HG02885 (cell line): ENCODE results near the gene TCOF1.
"Not testable (repeated sequence)": the region's sequence is repeated elsewhere in the genome, so short reads cannot be mapped to it uniquely, and the experiment has no call there.

ENCODE experiments used
- ATAC-seq: cut with Tn5 transposase; IDR thresholded peaks from one replicate; pipeline ENCODE4 v1.9.1; 2021; ENCODE audit warnings: mild to moderate bottlenecking; ENCODE audit not compliant: unreplicated experiment, poor library complexity

TCOF1 gene

GRCh38 chr5:150413176-150413901 is 55.8 kb downstream of the TCOF1 start:
- no peak for ATAC-seq

GRCh38 chr5:150413902-150414790 is 56.6 kb downstream of the TCOF1 start:
- ATAC-seq, result not testable (repeated sequence)

- peak; percentile 60 for ATAC-seq
These were observed 62.3 kb downstream of the TCOF1 start for GRCh38 chr5:150419630-150420270.

GRCh38 chr5:150422075-150422474 is 64.6 kb downstream of the TCOF1 start:
- ATAC-seq, result no peak

- ATAC-seq, result no peak
These were observed 65.3 kb downstream of the TCOF1 start for GRCh38 chr5:150422758-150423157.

GRCh38 chr5:150426165-150426564 is 68.7 kb downstream of the TCOF1 start:
- not testable (repeated sequence) for ATAC-seq

GRCh38 chr5:150428106-150428876 is 70.8 kb downstream of the TCOF1 start:
- ATAC-seq, result no peak

- ATAC-seq, result no peak
These were observed 71.5 kb downstream of the TCOF1 start for GRCh38 chr5:150428978-150429377.

- ATAC-seq, result peak; percentile 55
These were observed 71.9 kb downstream of the TCOF1 start for GRCh38 chr5:150429410-150429873.

- no peak for ATAC-seq
These were observed 73.6 kb downstream of the TCOF1 start for GRCh38 chr5:150431048-150431447.

GRCh38 chr5:150431574-150431973 is 74.1 kb downstream of the TCOF1 start:
- ATAC-seq, result no peak

- no peak for ATAC-seq
These were observed 77.0 kb downstream of the TCOF1 start for GRCh38 chr5:150434464-150434863.

GRCh38 chr5:150436141-150436680 is 78.7 kb downstream of the TCOF1 start:
- ATAC-seq, result peak; percentile 90

GRCh38 chr5:150438873-150439546 is 81.5 kb downstream of the TCOF1 start:
- ATAC-seq, result no peak

- no peak for ATAC-seq
These were observed 83.7 kb downstream of the TCOF1 start for GRCh38 chr5:150440948-150441812.

- ATAC-seq, result no peak
These were observed 84.6 kb downstream of the TCOF1 start for GRCh38 chr5:150441813-150442698.

- no peak for ATAC-seq
These were observed 85.2 kb downstream of the TCOF1 start for GRCh38 chr5:150442699-150443080.
